NK-92 (cell line): Measurements from ENCODE around the gene C1QTNF6.

Experiments used
- DNase-seq: peaks from one replicate; lab custom pipeline; 2025; ENCODE audit not compliant: unreplicated experiment; lab: John Stamatoyannopoulos, UW

Gene C1QTNF6

DNA sequence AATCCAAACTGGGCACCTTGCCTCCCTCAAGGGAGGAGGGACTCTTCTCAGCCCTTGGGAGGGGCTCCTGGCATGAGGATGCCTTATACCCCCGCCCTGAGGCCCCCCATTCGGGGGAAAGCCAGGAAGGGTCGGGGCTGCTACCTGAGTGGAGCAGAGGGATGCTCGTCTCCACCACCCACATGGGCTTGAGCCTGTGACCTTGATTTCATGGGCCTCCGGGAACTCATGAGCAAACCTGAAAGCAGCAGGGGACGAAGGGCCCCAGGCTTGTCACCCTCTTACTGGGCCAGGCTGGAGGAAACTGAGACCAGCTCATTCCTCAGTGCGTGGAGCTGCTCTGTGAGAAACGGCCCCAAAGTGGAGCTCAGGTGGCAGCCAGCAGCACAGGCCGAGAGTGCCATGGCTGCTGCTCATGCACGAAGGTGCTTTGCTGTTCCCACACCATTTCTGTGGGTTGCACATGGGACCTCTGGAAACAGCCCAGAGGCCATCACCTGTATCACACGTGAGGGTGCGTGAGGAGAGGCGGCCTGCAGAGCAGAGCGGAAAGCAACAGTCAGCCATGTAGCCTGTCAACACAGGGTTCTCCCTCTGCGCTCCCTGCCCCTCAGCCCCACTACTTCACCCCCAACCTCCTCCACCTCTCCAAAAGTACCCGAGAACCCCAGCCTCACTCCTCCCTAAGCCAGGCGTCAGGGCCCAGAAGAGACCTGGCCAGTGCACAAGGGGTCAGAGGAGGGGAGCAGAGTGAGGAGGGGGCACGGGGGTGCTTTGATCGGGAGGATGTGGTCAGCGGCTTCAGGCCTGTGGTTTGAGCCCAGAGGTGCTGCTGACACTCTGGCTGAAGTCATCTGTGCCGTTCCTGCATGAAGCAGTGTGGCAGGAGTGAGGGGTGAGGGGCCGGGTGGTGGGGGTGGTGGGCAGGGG is 24.2 kb downstream of the C1QTNF6 start:
- no peak for DNase-seq

DNA sequence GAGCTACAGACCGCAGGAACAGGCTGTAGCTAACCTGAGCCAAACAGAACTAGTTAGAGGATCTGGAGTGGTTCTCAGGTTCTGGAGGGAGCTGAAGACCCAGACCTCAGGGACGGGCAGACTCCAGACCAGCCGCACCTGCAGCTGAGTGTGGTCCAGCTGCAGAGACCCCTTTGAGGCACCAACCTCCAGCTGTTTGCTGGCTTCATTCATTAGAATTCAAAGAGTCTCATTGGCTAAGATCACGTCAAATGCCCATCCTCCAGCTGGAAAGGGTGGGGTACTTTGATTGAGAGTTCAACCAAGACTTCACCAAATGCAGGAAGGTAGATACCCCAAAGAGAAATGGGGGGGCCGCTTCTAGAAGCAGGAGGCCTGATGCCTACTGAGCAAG is 25.0 kb downstream of the C1QTNF6 start:
- DNase-seq = no peak

DNA sequence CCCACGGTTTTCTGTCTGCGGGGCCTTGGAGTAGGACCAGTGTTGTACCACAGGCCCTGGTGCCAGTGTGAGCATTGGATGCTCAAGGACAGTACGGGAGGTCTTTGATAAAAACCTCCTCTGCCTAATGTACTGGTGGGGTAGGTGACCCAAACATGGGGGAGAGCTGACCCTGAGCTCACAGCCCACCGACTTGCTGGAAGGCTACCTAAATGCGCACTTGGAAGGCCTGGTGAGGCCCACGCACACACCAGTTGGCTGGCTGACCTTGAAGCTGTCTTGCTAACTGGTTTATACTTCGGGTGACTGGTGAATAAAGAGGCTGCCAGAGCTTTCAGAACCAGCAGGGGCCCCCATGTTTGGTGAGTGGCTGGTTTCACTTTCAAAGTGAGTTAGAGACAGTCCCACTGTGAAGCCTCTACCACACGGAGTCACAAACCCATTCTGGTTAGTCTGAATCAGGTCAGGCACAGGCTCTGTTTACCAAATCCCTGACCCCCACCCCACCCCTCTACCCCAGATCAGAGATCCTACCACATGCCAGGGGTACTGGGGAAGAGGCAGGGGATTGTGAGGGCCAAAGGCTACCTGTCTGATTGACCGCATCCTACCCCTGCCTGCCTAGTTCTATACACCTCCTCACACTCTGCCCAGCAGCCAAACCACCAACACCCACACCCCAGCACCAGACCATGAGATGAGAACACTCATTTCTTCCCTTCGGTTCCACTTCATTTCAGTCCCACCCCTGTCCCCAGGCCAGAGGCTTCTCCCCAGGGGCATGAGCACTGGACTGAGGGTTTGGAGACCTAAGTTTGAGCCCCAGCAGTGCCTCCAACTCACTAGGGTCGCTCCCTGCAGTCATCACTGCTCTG is 25.6 kb downstream of the C1QTNF6 start:
- DNase-seq = no peak

DNA sequence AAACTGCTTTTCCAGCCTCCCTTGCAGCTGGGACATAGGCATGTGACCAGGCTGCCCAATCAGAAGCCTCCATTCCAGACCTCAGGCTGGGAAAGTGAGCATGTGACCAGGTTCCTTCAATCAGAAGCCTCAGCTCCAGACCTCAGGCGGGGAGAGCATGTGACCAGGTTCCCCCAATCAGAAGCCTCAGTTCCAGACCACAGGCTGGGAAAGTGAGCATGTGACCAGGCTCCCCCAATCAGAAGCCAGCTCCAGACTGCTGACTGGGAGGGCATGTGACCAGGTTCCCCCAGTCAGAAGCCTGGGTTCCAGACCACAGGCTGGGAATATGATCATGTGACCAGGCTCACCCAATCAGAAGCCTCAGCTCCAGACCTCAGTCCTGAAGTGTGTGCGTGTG is 26.6 kb downstream of the C1QTNF6 start:
- DNase-seq = no peak

DNA sequence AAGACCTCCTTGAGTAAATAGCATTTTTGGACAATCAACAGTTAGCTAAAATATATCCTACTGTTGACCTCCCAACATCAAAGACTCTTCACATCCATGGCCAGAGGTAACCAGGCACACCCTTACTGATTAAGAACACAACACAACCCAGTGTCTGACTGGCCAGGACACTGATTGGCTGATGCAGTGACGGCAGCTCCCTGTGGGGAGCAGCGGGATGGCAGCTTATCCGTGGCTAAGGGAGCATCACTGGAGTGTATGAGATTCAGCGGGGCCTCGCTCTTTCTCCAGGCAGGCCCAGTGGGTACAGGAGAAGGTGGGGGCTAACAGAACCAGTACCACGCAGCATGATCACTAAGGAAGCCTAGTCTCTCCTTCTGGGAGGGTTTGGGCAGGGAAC is 28.0 kb downstream of the C1QTNF6 start:
- no peak for DNase-seq

DNA sequence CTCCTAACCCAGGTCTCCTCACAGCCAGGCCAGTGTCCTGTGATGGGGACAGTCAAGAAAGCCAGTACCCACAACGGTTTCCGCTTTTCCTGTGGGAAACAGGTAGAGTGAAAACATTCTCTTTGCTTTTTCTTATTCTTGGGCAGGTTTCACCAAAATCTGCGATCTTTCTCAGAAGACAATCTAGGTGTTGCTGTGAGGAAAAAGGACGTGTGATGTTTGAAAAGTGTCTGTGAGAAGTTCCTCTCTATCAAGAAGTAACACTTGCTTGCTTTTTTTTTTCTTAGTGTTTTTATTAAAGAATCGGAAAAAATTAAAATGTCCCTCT is 29.1 kb downstream of the C1QTNF6 start:
- no peak for DNase-seq

DNA sequence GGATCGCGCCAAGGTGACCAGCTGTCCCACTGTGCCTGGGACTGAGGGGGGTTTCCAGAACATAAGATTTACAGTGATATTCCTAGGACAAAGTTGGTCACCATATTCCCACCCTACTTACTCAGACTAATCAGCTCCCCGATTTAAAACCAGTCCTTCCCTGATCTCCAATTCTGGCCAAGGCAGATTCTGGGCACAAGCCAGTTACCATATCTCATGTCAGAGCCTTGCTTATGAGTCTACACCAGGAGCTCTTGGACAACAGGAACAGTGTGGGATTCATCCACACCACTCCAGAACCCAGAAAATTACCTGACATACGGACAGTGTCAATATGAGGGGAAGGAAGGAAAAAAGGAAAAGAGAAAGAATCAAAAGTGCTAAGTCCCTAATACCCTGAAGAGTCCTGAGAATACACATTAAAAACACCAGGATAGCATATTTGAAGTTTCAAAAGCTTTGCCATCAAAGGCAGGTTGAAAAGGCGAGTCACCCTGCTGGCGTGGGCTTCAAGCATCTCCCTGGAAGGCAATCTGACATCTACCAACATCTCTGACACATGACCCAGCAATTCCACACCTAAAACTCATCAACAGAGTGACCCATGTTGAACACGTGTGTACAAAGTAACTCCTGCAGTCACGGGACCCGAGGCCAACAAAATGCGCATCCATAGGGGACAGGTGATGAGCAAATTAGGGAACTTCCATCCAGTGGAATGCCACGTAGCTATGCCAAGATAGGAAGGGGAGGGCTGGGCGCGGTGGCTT is 30.3 kb downstream of the C1QTNF6 start:
- no peak for DNase-seq

DNA sequence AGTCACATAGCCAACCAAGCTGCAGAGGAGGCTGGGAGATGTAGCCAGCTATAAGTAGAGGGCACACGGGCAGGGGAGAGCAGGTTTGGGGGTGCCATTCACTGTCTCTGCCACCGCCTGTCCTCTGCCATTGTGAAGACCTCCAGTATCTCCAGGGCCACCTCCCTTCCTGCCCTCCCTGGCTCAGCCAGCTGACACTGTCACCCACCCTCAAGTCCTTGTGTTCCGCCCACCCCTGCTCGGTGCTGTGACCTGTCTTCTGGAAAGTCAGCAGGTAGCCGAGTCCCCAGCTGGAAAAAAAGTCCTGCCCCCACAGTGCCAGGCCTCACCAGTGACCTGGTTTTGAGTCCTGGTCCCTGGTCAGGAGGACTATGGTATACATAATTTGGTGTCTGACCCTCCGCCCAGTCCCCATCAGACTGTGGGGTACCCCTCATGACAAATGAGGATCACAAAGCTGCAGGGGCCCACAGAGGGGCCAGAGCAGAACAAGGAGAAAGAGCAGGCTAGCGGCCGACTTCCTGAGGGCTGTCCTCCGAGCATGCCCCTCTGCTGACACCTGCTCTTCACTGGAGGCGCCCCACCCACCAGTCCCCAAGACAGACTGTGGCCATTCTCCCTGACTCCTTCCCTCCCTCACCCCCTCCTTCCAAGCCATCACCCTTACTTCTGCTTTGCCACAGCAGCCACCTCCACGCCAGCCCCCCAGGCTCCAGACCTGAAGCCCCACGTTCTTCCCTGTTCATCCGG is 31.2 kb downstream of the C1QTNF6 start:
- DNase-seq = no peak

DNA sequence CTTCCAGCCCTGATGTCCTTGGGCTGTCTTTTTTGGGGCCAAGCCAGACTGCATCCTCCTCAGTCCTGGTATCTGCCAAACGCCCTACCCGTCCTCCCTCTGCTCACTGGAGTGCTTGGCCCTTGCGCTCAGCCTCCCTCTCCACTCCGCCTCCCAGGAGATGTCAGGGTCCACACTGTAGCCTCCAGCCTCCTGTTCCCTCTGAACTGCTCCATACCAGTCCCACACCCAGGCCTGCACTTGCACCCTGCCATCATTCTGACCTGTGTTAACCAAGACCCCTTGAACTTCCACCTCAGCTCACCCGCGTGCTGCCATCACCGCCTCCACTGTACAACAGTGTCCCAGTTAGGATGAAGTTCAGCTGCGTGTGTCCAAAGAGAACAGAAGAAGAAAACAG is 32.1 kb downstream of the C1QTNF6 start:
- no peak for DNase-seq

DNA sequence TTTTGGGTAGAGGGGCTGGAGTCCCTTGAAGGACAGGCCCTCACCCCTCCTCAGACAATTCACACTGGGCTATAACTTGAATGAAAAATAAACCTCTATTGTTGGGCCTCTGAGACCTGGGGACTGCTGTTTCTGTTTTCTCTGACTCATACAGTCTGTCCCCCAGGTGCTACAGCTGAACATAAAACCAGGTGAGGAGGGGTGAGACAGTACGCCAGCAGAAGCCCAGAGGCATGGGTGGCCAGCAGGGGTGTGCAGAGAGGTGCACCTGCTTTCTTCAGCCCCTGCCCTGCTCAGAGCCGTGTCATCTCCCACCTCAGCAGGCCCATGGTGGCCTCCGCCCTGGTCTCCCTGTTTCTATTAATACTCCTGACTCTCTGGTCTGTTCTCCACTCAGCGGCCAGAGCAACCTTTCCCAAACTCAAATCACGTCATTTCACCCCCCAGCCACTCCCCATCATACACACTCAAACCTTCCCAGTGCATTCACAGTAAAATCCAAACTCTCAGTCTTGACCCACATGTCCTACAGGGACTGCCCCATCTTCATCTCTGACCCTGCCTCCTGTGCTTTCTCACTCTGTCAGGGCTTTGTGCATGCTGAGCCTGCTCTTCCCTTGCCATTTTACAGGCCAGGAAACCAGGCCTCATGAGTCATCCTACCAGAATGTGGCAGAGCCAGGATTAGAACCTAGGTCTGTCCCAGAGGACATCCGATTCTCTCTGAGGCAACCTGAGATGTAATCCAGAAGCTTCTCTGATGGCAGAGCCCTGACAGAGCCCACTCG is 32.9 kb downstream of the C1QTNF6 start:
- no peak for DNase-seq

DNA sequence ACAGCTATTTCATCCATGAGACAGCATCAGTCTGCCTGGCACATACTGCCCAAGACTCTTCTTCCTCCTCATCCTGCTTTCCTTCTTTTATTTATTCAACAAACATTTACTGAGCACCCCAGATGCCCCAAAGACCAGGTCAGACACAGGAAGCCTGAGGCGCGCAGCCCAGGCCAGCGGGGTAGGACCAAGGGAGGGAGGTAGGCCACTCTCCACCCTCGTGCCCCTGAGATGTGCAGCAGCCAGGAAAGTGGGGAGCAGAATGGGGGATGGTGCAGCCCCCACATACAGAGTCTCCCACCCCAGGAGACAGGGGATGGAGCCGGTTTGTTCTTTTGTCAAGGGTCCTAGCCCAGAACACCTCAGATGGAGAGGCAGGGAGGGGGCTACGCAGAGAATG is 34.1 kb downstream of the C1QTNF6 start:
- no peak for DNase-seq

DNA sequence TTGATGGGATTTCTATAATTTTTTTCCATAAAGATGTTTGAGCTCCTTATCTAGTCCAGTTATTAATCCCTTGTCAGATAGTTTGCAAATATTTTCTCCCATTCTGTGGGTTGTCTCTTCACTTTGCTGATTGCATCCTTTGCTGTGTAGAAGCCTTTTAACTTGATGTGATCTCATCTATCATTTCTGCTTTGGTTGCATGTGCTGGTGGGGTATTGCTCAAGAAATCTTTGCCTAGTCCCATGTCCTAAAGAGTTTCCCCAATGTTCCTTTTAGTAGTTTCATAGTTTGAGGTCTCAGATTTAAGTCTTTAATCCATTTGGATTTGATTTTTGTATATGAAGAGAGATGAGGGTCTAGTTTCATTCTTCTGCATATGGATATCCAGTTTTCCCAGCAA is 36.6 kb downstream of the C1QTNF6 start:
- DNase-seq = no peak

DNA sequence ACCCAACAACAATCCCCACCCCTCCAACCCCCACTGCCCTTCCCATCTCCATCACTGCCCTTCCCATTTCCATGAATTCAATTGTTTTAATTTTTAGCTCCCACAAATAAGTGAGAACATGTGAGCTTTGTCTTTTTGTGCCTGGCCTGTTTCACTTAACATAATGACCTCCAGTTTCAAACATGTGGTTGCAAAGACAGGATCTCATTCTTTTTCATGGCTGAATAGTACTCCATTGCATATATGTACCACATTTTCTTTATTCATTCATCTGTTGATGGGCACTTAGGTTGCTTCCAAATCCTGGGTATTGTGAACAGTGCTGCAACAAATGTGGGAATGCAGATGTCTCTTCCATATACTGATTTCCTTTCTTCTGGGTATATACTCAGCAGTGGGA is 37.3 kb downstream of the C1QTNF6 start:
- no peak for DNase-seq

DNA sequence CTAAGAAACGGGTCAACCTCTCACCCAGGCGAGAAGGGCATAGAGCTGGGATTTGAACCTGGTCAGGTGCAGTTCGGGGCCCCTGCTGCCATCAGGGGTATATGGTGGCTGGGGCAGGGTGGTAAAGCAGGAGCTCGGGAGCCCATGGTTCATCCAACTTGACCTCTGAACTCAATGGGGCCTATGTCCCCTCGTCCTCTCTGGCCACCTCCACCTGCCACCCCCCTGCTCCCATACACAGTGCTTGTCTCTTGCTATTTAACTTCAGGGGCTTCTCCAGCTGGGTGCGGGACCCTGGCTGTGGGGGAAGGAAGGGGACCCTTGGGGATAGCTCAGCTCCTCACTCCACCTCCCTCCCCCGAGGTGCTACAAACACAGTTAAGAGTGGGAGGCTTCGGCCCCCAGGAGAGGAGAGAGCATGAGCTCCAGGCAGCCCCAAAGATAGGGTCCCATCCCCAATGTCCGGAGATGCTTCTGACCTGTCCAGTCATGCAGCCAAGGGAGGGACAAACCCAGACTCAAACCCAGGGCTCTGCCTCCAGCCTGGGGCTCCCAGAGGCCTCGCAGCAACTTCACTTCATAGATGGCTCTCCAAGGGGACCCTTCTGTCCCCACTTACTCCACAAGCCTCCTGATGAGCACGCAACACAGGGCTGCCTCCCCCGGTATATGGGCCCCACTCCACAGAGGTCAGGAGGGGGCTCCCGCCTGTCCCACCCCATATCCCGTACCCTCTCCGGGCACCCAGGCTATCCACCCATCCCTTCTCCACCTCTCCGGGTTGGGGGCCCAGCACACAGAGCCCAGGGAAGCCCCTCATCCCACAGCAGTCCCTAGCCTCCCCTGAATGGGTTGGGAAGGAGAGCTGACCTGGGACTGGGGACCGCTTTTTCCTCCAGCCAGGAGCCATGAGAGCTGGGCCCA is 39.0 kb downstream of the C1QTNF6 start:
- DNase-seq = no peak

DNA sequence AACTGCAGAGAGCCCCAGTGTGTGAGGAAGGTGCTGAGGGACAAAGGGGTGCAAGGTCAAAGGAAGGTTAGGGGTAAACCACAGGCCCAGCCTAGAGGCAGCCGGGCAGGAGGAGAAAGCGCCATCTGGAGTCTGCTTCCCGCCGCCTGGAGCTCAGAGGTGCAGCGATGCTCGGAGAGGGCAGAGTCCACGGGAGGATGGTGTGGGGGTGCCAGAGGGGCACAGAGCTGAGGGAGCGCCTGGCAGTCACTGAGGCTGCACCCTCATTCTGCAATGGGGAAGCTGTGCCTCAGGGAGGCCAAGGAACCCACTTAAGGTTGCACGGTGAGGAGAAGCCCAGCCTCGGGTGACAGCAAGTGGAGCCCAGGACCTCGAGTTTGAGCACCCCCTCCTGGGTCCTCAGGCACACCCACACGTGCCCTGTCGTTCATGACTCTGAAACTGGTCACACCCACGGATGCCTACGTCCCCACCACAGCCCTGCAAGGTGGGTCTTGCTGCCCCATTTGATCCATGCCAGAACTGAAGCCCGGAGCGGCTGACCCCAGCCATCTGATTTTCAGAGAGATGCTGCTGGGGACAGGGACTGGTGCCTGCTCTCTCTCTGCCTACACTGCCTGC is 39.9 kb downstream of the C1QTNF6 start:
- no peak for DNase-seq

DNA sequence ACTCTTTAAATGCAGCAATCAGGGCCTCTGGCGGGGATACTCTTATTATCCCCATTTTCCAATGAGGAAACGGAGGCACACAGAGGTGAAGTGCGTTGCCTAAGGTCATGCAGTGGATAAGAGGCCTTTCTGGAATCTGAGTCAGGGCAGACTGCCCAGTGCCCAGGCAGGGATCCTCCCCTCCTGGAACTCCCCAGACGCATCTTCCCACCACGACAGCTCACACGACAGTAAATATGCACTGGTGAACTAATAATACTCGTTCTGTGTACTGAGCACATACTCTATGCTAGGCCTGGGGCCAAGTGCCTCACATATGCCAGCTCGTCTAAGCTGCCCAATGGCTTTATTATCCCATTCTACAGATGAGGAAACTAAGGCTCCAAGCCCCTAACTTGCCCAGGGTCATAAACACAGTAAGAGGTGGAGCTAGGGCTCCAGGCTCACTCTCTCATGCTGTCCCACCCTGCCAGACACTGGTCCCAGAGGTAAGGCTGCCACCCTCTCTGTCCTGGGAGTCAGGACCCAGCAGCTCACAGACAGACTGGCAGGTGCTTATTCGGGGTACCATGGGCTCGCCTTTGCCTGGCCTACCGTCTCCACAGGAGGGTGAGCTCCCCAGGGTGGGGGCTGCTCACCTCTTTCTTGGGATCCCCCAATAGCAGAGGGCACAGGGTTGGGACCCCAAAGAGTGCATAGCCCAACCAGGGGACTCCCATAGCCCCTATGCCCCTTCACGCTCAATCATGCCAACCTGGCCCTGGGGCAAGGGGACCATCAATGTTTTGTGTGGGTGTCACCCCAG is 40.7 kb downstream of the C1QTNF6 start:
- DNase-seq = no peak

DNA sequence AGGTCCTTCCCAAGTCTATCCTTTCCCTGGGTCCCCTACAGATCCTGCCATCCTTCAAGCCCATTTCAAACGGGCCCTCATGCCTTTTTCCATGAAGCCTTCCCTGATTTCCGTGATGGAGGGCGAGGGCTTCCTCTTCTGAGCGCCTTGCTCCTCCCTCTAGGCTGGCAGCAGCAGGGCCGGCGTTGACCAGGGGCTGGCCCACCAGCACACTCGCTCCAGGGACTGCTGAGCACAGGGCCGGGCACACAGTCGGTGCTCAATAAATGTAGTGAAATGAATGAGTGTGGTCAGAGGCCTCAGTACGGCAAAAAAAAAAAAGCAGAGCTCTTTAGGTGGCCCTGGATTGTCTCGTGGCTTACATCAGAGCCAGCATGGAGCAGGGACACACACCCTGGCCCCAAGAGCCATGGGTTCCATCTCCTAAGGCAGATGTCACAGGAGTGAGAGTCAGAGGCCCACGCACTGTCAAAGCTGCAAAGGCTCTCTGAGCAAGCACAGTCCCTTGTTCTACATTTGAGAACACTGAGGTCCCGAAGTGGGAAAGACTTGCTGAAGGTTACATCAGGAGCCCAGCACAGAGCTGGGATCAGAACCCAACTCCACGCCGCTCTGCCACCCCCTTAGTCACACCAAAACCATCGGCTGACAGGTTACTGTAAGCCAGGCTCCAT is 41.4 kb downstream of the C1QTNF6 start:
- DNase-seq = no peak
